Tibial nerve (tissue), 4 donors: Measurements from ENCODE around the gene COL4A1. TPM values are rescaled to one million over a fixed set of nuclear protein-coding genes. Genes with fewer than 3 reads are reported as not detected.

ENCODE experiments used
- DNase-seq, 2 donors: peaks; one replicate each; pipeline ENCODE4 v3.0.0-alpha.2; 2019; ENCODE audit warnings: low spot score in 2 of 2
- H3K27ac ChIP-seq, 4 donors: fragments of 200-600 bp; sonication (generic) in 3 of 4; one replicate each; pipeline ENCODE4 v1.5.1; 2017 to 2019; ENCODE audit warnings: mild to moderate bottlenecking in 1 of 4
- H3K27me3 ChIP-seq, 2 donors: fragments of 200-600 bp; sonication (generic) in 1 of 2; one replicate each; pipeline versions ENCODE4 v1.5.1 to v1.6.0; 2017 to 2019
- H3K36me3 ChIP-seq, 3 donors: fragments of 200-600 bp; sonication (generic); one replicate each; pipeline ENCODE4 v1.5.1; 2018 to 2019
- H3K4me1 ChIP-seq, 4 donors: fragments of 200-600 bp; sonication (generic) in 3 of 4; one replicate each; pipeline ENCODE4 v1.5.1; 2017 to 2019
- H3K4me3 ChIP-seq, 4 donors: fragments of 200-600 bp; sonication (generic) in 3 of 4; one replicate each; pipeline ENCODE4 v1.5.1; 2017 to 2019; ENCODE audit warnings: mild to moderate bottlenecking in 1 of 4, moderate library complexity in 1 of 4
- H3K9me3 ChIP-seq, 4 donors: fragments of 200-600 bp; sonication (generic) in 3 of 4; one replicate each; pipeline ENCODE4 v1.5.1; 2017 to 2019
- EP300 ChIP-seq, 2 donors: sonication (generic); formaldehyde crosslinking; IDR thresholded peaks; one replicate each; pipeline ENCODE4 v1.6.1; 2017; ENCODE audit warnings: antibody characterized with exemption in 2 of 2, mild to moderate bottlenecking in 1 of 2
- POLR2A ChIP-seq, 2 donors: fragments of 450-650 bp; IDR thresholded peaks; one replicate each; pipeline ENCODE4 v1.6.1; 2017; ENCODE audit warnings: antibody characterized with exemption in 2 of 2, mild to moderate bottlenecking in 2 of 2, moderate library complexity in 2 of 2
- WGBS, 2 donors: methylation state at CpG; one replicate each; pipeline ENCODE4 v1.1.5; 2018; 5-methylcytosine and 5-hydroxymethylcytosine counted together
- total RNA-seq, 4 donors: library from RNA; depleted of rRNA; stranded (reverse); fragments of >200 nt; gene quantifications; one replicate each; pipeline ENCODE4 v1.1.0, GENCODE V29; 2016
- TF ChIP-seq, protein P1 (sequence below), 5 experiments: fragments of 200-600 bp in 3 of 5; fragments of 450-650 bp in 2 of 5; sonication (generic) in 3 of 5; IDR thresholded peaks; one replicate each; pipeline ENCODE4 v1.5.1; 2016 to 2019; ENCODE audit warnings: antibody characterized with exemption in 5 of 5, mild to moderate bottlenecking in 3 of 5, moderate library complexity in 2 of 5

The COL4A1 gene
- total RNA-seq, 4 donors from 2014 or later, result 385 to 583 (median 526) TPM

GRCh38 chr13:110269509-110270185 lies 37.3 kb downstream of the COL4A1 start:
- TF ChIP-seq, protein P1, sequence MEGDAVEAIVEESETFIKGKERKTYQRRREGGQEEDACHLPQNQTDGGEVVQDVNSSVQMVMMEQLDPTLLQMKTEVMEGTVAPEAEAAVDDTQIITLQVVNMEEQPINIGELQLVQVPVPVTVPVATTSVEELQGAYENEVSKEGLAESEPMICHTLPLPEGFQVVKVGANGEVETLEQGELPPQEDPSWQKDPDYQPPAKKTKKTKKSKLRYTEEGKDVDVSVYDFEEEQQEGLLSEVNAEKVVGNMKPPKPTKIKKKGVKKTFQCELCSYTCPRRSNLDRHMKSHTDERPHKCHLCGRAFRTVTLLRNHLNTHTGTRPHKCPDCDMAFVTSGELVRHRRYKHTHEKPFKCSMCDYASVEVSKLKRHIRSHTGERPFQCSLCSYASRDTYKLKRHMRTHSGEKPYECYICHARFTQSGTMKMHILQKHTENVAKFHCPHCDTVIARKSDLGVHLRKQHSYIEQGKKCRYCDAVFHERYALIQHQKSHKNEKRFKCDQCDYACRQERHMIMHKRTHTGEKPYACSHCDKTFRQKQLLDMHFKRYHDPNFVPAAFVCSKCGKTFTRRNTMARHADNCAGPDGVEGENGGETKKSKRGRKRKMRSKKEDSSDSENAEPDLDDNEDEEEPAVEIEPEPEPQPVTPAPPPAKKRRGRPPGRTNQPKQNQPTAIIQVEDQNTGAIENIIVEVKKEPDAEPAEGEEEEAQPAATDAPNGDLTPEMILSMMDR (IDR thresholded peaks at IDR 0.05), result no peak
- TF ChIP-seq POLR2A (IDR thresholded peaks at IDR 0.05) (no peak), EP300 (IDR thresholded peaks at IDR 0.05) (no peak)
- Histone ChIP-seq H3K4me1 (peaks cover 0 to 94% (median 24%) of the 10 kb centered on the region in 4 donors), H3K9me3 (no peaks in the 10 kb centered on the region), H3K27me3 (no peaks in the 10 kb centered on the region), H3K27ac (peak overlapping the region in 2 of 4 donors; percentile 3 to 40), H3K36me3 (peaks cover 0 to 4% (median 0%) of the 10 kb centered on the region in 3 donors), H3K4me3 (no peak overlapping the region)
- DNase-seq, result no peak
- WGBS, 2 donors, result 74 to 77% methylated on average over 14 of the region's 14 CpGs

DNA sequence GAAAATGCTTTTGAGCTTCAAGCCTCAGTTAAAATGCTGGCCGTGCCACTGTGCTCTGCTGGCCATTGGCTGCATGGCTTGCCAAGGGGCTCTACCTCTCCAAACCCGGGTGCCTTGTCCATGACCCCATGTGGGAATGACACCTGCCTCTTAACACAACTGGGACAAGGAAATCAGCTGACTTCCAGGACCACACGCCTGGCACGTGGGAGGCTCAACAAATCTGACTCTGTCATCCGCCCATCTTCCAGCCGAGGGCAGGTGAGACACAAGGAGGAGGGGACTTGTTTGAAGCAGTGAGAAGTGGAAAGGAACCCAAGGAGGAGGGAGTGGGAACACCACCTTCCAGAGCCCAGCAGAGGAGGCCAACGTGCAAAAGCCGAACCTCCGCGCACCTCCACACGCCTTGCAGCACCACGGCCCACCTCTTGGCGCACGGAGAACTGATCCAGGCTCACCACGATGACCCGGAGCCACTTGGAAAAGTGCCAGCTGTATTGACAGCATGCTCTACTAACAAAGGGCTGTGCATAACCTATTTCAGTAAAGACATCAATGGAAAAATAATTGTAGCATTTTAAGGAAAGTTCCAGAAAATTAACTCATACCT lies 38.3 kb downstream of the COL4A1 start:
- WGBS, 2 donors, result 67 to 74% methylated on average over 16 of the region's 16 CpGs
- TF ChIP-seq, protein P1 (IDR thresholded peaks at IDR 0.05), result no peak
- TF ChIP-seq POLR2A (IDR thresholded peaks at IDR 0.05) (no peak), EP300 (IDR thresholded peaks at IDR 0.05) (no peak)
- Histone ChIP-seq H3K4me3 (no peak overlapping the region), H3K27ac (peak overlapping the region in 2 of 4 donors; percentile 3 to 14), H3K36me3 (peaks cover 0 to 4% (median 0%) of the 10 kb centered on the region in 3 donors), H3K4me1 (peaks cover 0 to 94% (median 32%) of the 10 kb centered on the region in 4 donors), H3K27me3 (no peaks in the 10 kb centered on the region), H3K9me3 (no peaks in the 10 kb centered on the region)
- DNase-seq, result no peak

DNA sequence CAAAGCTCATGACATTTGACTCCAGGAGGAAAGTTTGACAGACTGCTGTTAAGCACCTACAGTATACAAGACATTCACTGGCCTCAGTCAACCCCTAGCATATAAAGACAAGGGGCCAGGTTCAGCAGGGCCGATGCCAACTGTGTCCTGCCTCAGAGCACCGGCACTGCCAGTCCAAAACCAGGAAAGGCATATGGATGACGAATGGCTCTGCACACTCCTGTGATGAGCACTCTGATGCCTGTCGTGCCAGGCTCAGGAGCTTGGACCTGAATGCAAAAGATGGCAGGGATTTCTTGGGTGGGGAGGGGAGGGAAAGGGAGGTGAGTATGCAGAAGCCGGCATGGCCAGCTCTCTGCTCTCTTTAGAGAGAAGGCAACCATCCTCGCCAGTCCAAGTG lies 38.9 kb downstream of the COL4A1 start:
- peaks cover 0 to 95% (median 38%) of the 10 kb centered on the region in 4 donors for H3K4me1 ChIP-seq
- no peaks in the 10 kb centered on the region for H3K9me3 ChIP-seq
- no peaks in the 10 kb centered on the region for H3K27me3 ChIP-seq
- TF ChIP-seq POLR2A (IDR thresholded peaks at IDR 0.05) (no peak), EP300 (IDR thresholded peaks at IDR 0.05) (no peak)
- TF ChIP-seq, protein P1 (IDR thresholded peaks at IDR 0.05), result no peak
- no peak for DNase-seq
- peaks cover 0 to 4% (median 0%) of the 10 kb centered on the region in 3 donors for H3K36me3 ChIP-seq
- WGBS, 2 donors, result 69 to 77% methylated on average over 6 of the region's 6 CpGs
- peak overlapping the region in 1 of 4 donors; percentile 3 for H3K27ac ChIP-seq
- H3K4me3 ChIP-seq, result no peak overlapping the region

- 44 to 51% methylated on average over 10 of the region's 10 CpGs for WGBS, 2 donors
- Histone ChIP-seq H3K4me1 (peaks cover 0 to 96% (median 45%) of the 10 kb centered on the region in 4 donors), H3K9me3 (no peaks in the 10 kb centered on the region), H3K27ac (peak overlapping the region in 3 of 4 donors; percentile 18 to 78 (median 70)), H3K27me3 (no peaks in the 10 kb centered on the region), H3K4me3 (no peak overlapping the region), H3K36me3 (peaks cover 0 to 4% (median 0%) of the 10 kb centered on the region in 3 donors)
- TF ChIP-seq EP300 (IDR thresholded peaks at IDR 0.05), result peak in 1 of 2 donors; percentile 29
- TF ChIP-seq, protein P1 (IDR thresholded peaks at IDR 0.05), result no peak
- no peak for TF ChIP-seq POLR2A (IDR thresholded peaks at IDR 0.05)
- DNase-seq, result no peak
These were observed 40.0 kb downstream of the COL4A1 start for GRCh38 chr13:110266983-110267382.

GRCh38 chr13:110266431-110266809 lies 40.5 kb downstream of the COL4A1 start:
- peak overlapping the region in 3 of 4 donors; percentile 37 to 78 (median 70) for H3K27ac ChIP-seq
- no peak for TF ChIP-seq POLR2A (IDR thresholded peaks at IDR 0.05)
- TF ChIP-seq, protein P1 (IDR thresholded peaks at IDR 0.05), result no peak
- no peak for TF ChIP-seq EP300 (IDR thresholded peaks at IDR 0.05)
- H3K4me1 ChIP-seq, result peaks cover 0 to 98% (median 50%) of the 10 kb centered on the region in 4 donors
- H3K4me3 ChIP-seq, result peak overlapping the region in 1 of 4 donors; percentile 26
- no peaks in the 10 kb centered on the region for H3K9me3 ChIP-seq
- DNase-seq, result no peak
- 43 to 48% methylated on average over 8 of the region's 8 CpGs for WGBS, 2 donors
- no peaks in the 10 kb centered on the region for H3K27me3 ChIP-seq
- H3K36me3 ChIP-seq, result peaks cover 0 to 4% (median 0%) of the 10 kb centered on the region in 3 donors
